Gastrocnemius medialis (tissue), 4 donors: ENCODE results near the gene ARL4A. TPM values are rescaled to one million over a fixed set of nuclear protein-coding genes. Genes with fewer than 3 reads are reported as not detected.

ENCODE experiments used
- ATAC-seq, 2 donors: fragments of 150-250 bp; one replicate each; pipeline ENCODE4 v1.9.1; 2016
- DNase-seq, 2 donors: peaks; one replicate each; pipeline ENCODE4 v3.0.0-alpha.2; 2019
- H3K27ac ChIP-seq, 4 donors: fragments of 200-600 bp; sonication (generic); 1 replicate in 1 of 4; 2 replicates in 3 of 4; pipeline ENCODE4 v1.5.1; 2016 to 2018; ENCODE audit warnings: mild to moderate bottlenecking in 2 of 4, moderate library complexity in 1 of 4
- H3K27me3 ChIP-seq, 3 donors: fragments of 200-600 bp; sonication (generic) in 2 of 3; 1 replicate in 1 of 3; 2 replicates in 2 of 3; pipeline versions ENCODE4 v1.5.1 to v1.6.0; 2016 to 2019; ENCODE audit warnings: mild to moderate bottlenecking in 1 of 3, moderate library complexity in 1 of 3
- H3K36me3 ChIP-seq, 2 donors: fragments of 200-600 bp; sonication (generic) in 1 of 2; one replicate each; pipeline ENCODE4 v1.5.1; 2017 to 2018
- H3K4me1 ChIP-seq, 2 donors: fragments of 200-600 bp; sonication (generic) in 1 of 2; one replicate each; pipeline ENCODE4 v1.5.1; 2016 to 2017; ENCODE audit warnings: mild to moderate bottlenecking in 2 of 2
- H3K4me3 ChIP-seq, 4 donors: fragments of 200-600 bp; sonication (generic) in 3 of 4; 1 replicate in 1 of 4; 2 replicates in 3 of 4; pipeline ENCODE4 v1.5.1; 2016 to 2019; ENCODE audit warnings: mild to moderate bottlenecking in 2 of 4
- H3K9me3 ChIP-seq, 3 donors: fragments of 200-600 bp; sonication (generic) in 2 of 3; 1 replicate in 1 of 3; 2 replicates in 2 of 3; pipeline ENCODE4 v1.5.1; 2016 to 2019
- CTCF ChIP-seq, 5 experiments: fragments of 450-650 bp in 3 of 5; fragments of 200-600 bp in 2 of 5; sonication (generic) in 2 of 5; IDR thresholded peaks in 4 of 5; conservative IDR thresholded peaks in 1 of 5; 1 replicate in 4 of 5; 2 replicates in 1 of 5; pipeline ENCODE4 v1.5.1; 2016 to 2019; ENCODE audit warnings: antibody characterized with exemption in 5 of 5, mild to moderate bottlenecking in 3 of 5, moderate library complexity in 3 of 5
- POLR2A ChIP-seq, 2 donors: fragments of 450-650 bp; IDR thresholded peaks; one replicate each; pipeline ENCODE4 v1.6.1; 2017; ENCODE audit warnings: antibody characterized with exemption in 2 of 2, mild to moderate bottlenecking in 2 of 2, moderate library complexity in 2 of 2
- in situ Hi-C, 4 donors: fragments of 200-750 bp; cut with MboI; loops; one replicate each; pipeline versions ENCODE4 v1.15.0 to v1.8.0; 2017; ENCODE audit warnings: low sequenced_read_pairs in 4 of 4
- intact Hi-C: fragments of 100-400 bp; cut with DNase I; formaldehyde crosslinking; loops from one replicate; pipeline ENCODE4 v1.15.1; 2023; ENCODE audit warnings: low total_unique reads
- total RNA-seq, 4 donors: library from RNA; depleted of rRNA; stranded (reverse); fragments of >200 nt; gene quantifications; one replicate each; pipeline versions ENCODE4 v1.1.0 to v1.2.3, GENCODE V29; 2016

Gene ARL4A
- total RNA-seq, result 10 to 100 TPM in 2 of 4 donors, 1 to 10 TPM in 2; 8.6 to 20.4 (median 14.2) TPM

GRCh38 chr7:12686891-12687717 is at the start of gene ARL4A:
TSS of gene ARL4A (plus strand) at chr7:12687633. CDS start at chr7:12688255, 622 bp downstream.
- Histone ChIP-seq H3K27me3 (no peaks in the 10 kb centered on the region), H3K4me3 (peak within 1 kb of the TSS; percentile 87 to 96 (median 91)), H3K4me1 (peaks cover 0 to 15% of the 10 kb centered on the region in 2 donors), H3K27ac (peak within 1 kb of the TSS; percentile 80 to 87 (median 86)), H3K9me3 (no peaks in the 10 kb centered on the region), H3K36me3 (no peaks in the 10 kb centered on the region)
- DNase-seq, result peak; percentile 98 to 99
- intact Hi-C loops (loop anchor here (2.0 to 5.0 kb wide), 5 partner anchors 28 to 490 kb away; partner anchors contain the start of gene TMEM106B), in situ Hi-C loops (no loop called here)
- TF ChIP-seq CTCF (IDR thresholded peaks at IDR 0.05 in 4 of 5, conservative IDR thresholded peaks at IDR 0.05 in 1 of 5), result peak in 3 of 5 experiments; percentile 0 to 13 (median 12)
- peak; percentile 54 to 81 for TF ChIP-seq POLR2A (IDR thresholded peaks at IDR 0.05)
- peak; percentile 93 to 96 for ATAC-seq

GRCh38 chr7:12637819-12638592 is 49.4 kb upstream of the ARL4A start:
- intact Hi-C loops, result no loop called here
- no peaks in the 10 kb centered on the region for H3K9me3 ChIP-seq
- no peak for DNase-seq
- no peaks in the 10 kb centered on the region for H3K27me3 ChIP-seq
- no peak for ATAC-seq
- TF ChIP-seq CTCF (IDR thresholded peaks at IDR 0.05 in 4 of 5, conservative IDR thresholded peaks at IDR 0.05 in 1 of 5) (no peak), POLR2A (IDR thresholded peaks at IDR 0.05) (no peak)
- no peaks in the 10 kb centered on the region for H3K4me1 ChIP-seq
- no peak overlapping the region for H3K27ac ChIP-seq
- in situ Hi-C loops, result loop anchor here in 3 of 4 donors (25.0 kb wide), 2 partner anchors 624 to 1824 kb away; no protein-coding TSS in a partner anchor
- no peaks in the 10 kb centered on the region for H3K36me3 ChIP-seq
- H3K4me3 ChIP-seq, result no peak overlapping the region

GRCh38 chr7:12638851-12639456 is 48.5 kb upstream of the ARL4A start:
- in situ Hi-C loops, result loop anchor here in 3 of 4 donors (25.0 kb wide), 2 partner anchors 623 to 1823 kb away; no protein-coding TSS in a partner anchor

More at GRCh38 chr7:12638851-12639456, 48.5 kb upstream of the ARL4A start:
- no peaks in the 10 kb centered on the region for H3K4me1 ChIP-seq
- no peaks in the 10 kb centered on the region for H3K27me3 ChIP-seq
- no peaks in the 10 kb centered on the region for H3K36me3 ChIP-seq
- no peak overlapping the region for H3K27ac ChIP-seq
- ATAC-seq (no peak), DNase-seq (no peak)
- no peak for TF ChIP-seq POLR2A (IDR thresholded peaks at IDR 0.05)
- peak; percentile 17 to 68 (median 45) for TF ChIP-seq CTCF (IDR thresholded peaks at IDR 0.05 in 4 of 5, conservative IDR thresholded peaks at IDR 0.05 in 1 of 5)
- intact Hi-C loops, result loop anchor here (1.0 kb wide), 1 partner anchor 624 kb away; no protein-coding TSS in a partner anchor
- no peaks in the 10 kb centered on the region for H3K9me3 ChIP-seq
- no peak overlapping the region for H3K4me3 ChIP-seq
